Neural cell (in vitro differentiated cells): ENCODE measurements around the gene NUDT12. TPM values are rescaled to one million over a fixed set of nuclear protein-coding genes. Genes with fewer than 3 reads are reported as not detected.

Experiments
- H2AFZ ChIP-seq: fragments of 200-600, 300-800 bp; sonication (generic), shearing (Covaris generic); 2 replicates; pipeline ENCODE4 v1.6.0; 2014; ENCODE audit warnings: low read depth, mild to moderate bottlenecking, antibody characterized with exemption, low read length, moderate library complexity
- H3F3A ChIP-seq: fragments of 200-600 bp; shearing (Covaris generic); 2 replicates; pipeline ENCODE4 v1.6.1; 2016; ENCODE audit warnings: mild to moderate bottlenecking, moderate library complexity, mixed read lengths, antibody characterized with exemption, low read length; ENCODE audit not compliant: insufficient read depth, poor library complexity, severe bottlenecking
- H3K27ac ChIP-seq: fragments of 200-600, 300-800 bp; sonication (generic), shearing (Covaris generic); 2 replicates; pipeline ENCODE4 v1.5.1; 2014; ENCODE audit warnings: mild to moderate bottlenecking, low read length, moderate library complexity
- H3K27me3 ChIP-seq: fragments of 300-800, 200-600 bp; sonication (generic), shearing (Covaris generic); 2 replicates; pipeline ENCODE4 v1.6.0; 2014; ENCODE audit warnings: mild to moderate bottlenecking, low read depth, low read length, moderate library complexity; ENCODE audit not compliant: insufficient read depth
- H3K36me3 ChIP-seq: fragments of 300-800, 200-600 bp; sonication (generic), shearing (Covaris generic); 2 replicates; pipeline ENCODE4 v1.5.1; 2014; ENCODE audit warnings: mild to moderate bottlenecking, antibody characterized with exemption, low read length, moderate library complexity; ENCODE audit not compliant: insufficient read depth
- H3K4me2 ChIP-seq: fragments of 300-800, 200-600 bp; sonication (generic), shearing (Covaris generic); 2 replicates; pipeline ENCODE4 v1.6.0; 2014; ENCODE audit warnings: mild to moderate bottlenecking, low read length
- H3K4me3 ChIP-seq: fragments of 300-800, 200-600 bp; sonication (generic), shearing (Covaris generic); 2 replicates; pipeline ENCODE4 v1.5.1; 2014; ENCODE audit warnings: mild to moderate bottlenecking, low read length, moderate library complexity
- H3K79me2 ChIP-seq: fragments of 200-600 bp; shearing (Covaris generic); replicated peaks from 2 replicates; pipeline ENCODE4 v1.6.0; 2014; ENCODE audit warnings: mild to moderate bottlenecking, low read length, moderate library complexity; ENCODE audit not compliant: insufficient read depth
- H3K9ac ChIP-seq: fragments of 300-800, 200-600 bp; sonication (generic), shearing (Covaris generic); 2 replicates; pipeline ENCODE4 v1.6.1; 2016; ENCODE audit warnings: mild to moderate bottlenecking, low read length, mixed read lengths
- H3K9me2 ChIP-seq: fragments of 200-600 bp; shearing (Covaris generic); 2 replicates; pipeline ENCODE4 v1.6.1; 2016; ENCODE audit warnings: mild to moderate bottlenecking, low read length, mixed read lengths; ENCODE audit not compliant: insufficient read depth
- H3K9me3 ChIP-seq: fragments of 200-600, 300-800 bp; sonication (generic), shearing (Covaris generic); 2 replicates; pipeline ENCODE4 v1.6.1; 2016; ENCODE audit warnings: mild to moderate bottlenecking, mixed run types, low read length, moderate library complexity, mixed read lengths
- H4K20me1 ChIP-seq: fragments of 200-600 bp; shearing (Covaris generic); 2 replicates; pipeline ENCODE4 v1.6.1; 2016; ENCODE audit warnings: mild to moderate bottlenecking, mixed run types; ENCODE audit not compliant: insufficient read depth
- CTCF ChIP-seq: fragments of 450-650 bp; IDR thresholded peaks from 2 replicates; pipeline ENCODE4 v1.5.1; 2014; ENCODE audit warnings: antibody characterized with exemption, mild to moderate bottlenecking, moderate library complexity; ENCODE audit not compliant: poor library complexity, severe bottlenecking
- EP300 ChIP-seq: fragments of 450-650 bp; conservative IDR thresholded peaks from 2 replicates; pipeline ENCODE4 v1.6.1; 2014; ENCODE audit warnings: antibody characterized with exemption, mild to moderate bottlenecking, moderate library complexity; ENCODE audit not compliant: poor library complexity, severe bottlenecking
- EZH2 ChIP-seq: fragments of 200-600, 300-800 bp; shearing (Covaris generic), sonication (generic); IDR thresholded peaks from 2 replicates; pipeline ENCODE4 v1.6.1; 2014; ENCODE audit warnings: antibody characterized with exemption, low read length, borderline replicate concordance, mild to moderate bottlenecking; ENCODE audit not compliant: insufficient read depth, poor library complexity, severe bottlenecking
- MXI1 ChIP-seq: fragments of 450-650 bp; conservative IDR thresholded peaks from 2 replicates; pipeline ENCODE4 v1.6.1; 2014; ENCODE audit warnings: antibody characterized with exemption, mild to moderate bottlenecking; ENCODE audit not compliant: poor library complexity, severe bottlenecking
- POLR2AphosphoS5 ChIP-seq: IDR thresholded peaks from 2 replicates; pipeline ENCODE4 v1.6.1; 2012
- RAD21 ChIP-seq: fragments of 450-650 bp; conservative IDR thresholded peaks from 2 replicates; pipeline ENCODE4 v1.6.1; 2014; ENCODE audit warnings: antibody characterized with exemption, mild to moderate bottlenecking, moderate library complexity
- REST ChIP-seq: IDR thresholded peaks from 2 replicates; pipeline ENCODE4 v1.6.1; 2012; ENCODE audit warnings: borderline replicate concordance
- SMC3 ChIP-seq: fragments of 450-650 bp; conservative IDR thresholded peaks from 2 replicates; pipeline ENCODE4 v1.6.1; 2014; ENCODE audit warnings: antibody characterized with exemption, mild to moderate bottlenecking, moderate library complexity; ENCODE audit not compliant: poor library complexity
- TAF1 ChIP-seq: IDR thresholded peaks from 2 replicates; pipeline ENCODE4 v1.6.1; 2012; ENCODE audit warnings: low read depth
- polyA plus RNA-seq: library from polyadenylated mRNA; depleted of rRNA; stranded (reverse); fragments of >200 nt; gene quantifications from 2 replicates; pipeline ENCODE4 v1.2.3, GENCODE V29; 2014

The NUDT12 gene
- polyA plus RNA-seq, 1 donor from 2014 or later, result 22.8 TPM

- Histone ChIP-seq H3K9me2 (no peaks in the 10 kb centered on the region), H3K9ac (no peak overlapping the region), H3F3A (no peaks in the 10 kb centered on the region), H4K20me1 (no peaks in the 10 kb centered on the region), H2AFZ (no peak overlapping the region), H3K79me2 (no peaks in the 10 kb centered on the region), H3K4me3 (no peak overlapping the region), H3K9me3 (no peaks in the 10 kb centered on the region), H3K27ac (no peak overlapping the region), H3K27me3 (no peaks in the 10 kb centered on the region), H3K4me2 (no peak overlapping the region), H3K36me3 (no peaks in the 10 kb centered on the region)
- TF ChIP-seq SMC3 (no peak), REST (no peak), EZH2 (no peak), MXI1 (no peak), POLR2AphosphoS5 (no peak), CTCF (no peak), EP300 (no peak), RAD21 (no peak), TAF1 (no peak)
Measured at GRCh38 chr5:103589776-103590175, 27.2 kb upstream of the NUDT12 start.

DNA sequence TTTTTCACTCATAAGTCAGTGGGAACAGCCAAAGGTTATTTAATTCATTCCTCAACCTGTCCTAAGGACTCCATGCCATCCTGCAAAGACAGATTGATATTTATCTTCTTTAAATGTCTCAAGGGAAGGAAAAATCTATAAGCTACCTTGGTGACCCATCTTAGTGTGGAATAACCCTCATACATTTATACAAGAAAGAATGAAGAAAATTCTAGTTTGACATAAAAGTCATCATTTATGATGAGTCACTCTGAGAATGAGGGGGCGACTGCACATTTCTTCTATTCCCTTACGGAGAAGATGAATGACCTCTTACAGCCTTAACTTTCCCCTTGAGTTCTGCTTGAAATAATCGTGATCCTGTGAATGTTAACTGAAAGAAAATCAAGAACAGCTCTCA, 26.8 kb upstream of the NUDT12 start:
- no peak for TF ChIP-seq MXI1
- no peak for TF ChIP-seq EP300
- TF ChIP-seq RAD21, result no peak
- TF ChIP-seq POLR2AphosphoS5, result no peak
- TF ChIP-seq SMC3, result no peak
- no peak for TF ChIP-seq TAF1
- no peak for TF ChIP-seq EZH2
- no peak for TF ChIP-seq REST
- TF ChIP-seq CTCF, result no peak
- no peaks in the 10 kb centered on the region for H3K79me2 ChIP-seq
- H3K9me2 ChIP-seq, result no peaks in the 10 kb centered on the region
- no peaks in the 10 kb centered on the region for H3K27me3 ChIP-seq
- H3K36me3 ChIP-seq, result no peaks in the 10 kb centered on the region
- no peak overlapping the region for H2AFZ ChIP-seq
- no peaks in the 10 kb centered on the region for H4K20me1 ChIP-seq
- no peaks in the 10 kb centered on the region for H3F3A ChIP-seq
- no peak overlapping the region for H3K4me3 ChIP-seq
- no peaks in the 10 kb centered on the region for H3K9me3 ChIP-seq
- no peak overlapping the region for H3K9ac ChIP-seq
- H3K27ac ChIP-seq, result no peak overlapping the region
- no peak overlapping the region for H3K4me2 ChIP-seq
